HG03064 (cell line): ENCODE data around the gene DLG2.

Experiments
- ATAC-seq: cut with Tn5 transposase; IDR thresholded peaks from one replicate; pipeline ENCODE4 v1.9.1; 2021; ENCODE audit warnings: low read depth; ENCODE audit not compliant: unreplicated experiment

DLG2 gene

DNA sequence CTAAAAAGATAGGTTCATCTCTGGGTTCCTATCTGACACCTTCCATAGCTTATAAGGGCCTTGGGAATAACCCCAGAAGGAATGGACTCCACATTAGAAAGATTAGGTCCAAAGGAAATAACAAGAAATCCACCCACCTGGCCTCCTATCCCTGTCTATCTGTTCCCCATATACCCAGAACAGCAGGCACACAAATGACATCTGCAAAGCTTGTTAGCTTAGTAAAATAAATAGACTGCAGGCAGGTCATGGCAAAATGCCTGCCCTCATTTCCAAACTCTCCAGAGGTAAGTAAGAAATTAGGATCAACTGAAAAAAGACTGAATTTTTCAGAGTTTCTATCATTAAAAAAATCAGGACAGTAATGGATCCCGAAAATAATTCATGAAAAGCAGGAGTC, 489.5 kb downstream of the DLG2 start:
- ATAC-seq, result no peak

- no peak for ATAC-seq
These were observed 493.5 kb downstream of the DLG2 start for GRCh38 chr11:85133636-85134035.

DNA sequence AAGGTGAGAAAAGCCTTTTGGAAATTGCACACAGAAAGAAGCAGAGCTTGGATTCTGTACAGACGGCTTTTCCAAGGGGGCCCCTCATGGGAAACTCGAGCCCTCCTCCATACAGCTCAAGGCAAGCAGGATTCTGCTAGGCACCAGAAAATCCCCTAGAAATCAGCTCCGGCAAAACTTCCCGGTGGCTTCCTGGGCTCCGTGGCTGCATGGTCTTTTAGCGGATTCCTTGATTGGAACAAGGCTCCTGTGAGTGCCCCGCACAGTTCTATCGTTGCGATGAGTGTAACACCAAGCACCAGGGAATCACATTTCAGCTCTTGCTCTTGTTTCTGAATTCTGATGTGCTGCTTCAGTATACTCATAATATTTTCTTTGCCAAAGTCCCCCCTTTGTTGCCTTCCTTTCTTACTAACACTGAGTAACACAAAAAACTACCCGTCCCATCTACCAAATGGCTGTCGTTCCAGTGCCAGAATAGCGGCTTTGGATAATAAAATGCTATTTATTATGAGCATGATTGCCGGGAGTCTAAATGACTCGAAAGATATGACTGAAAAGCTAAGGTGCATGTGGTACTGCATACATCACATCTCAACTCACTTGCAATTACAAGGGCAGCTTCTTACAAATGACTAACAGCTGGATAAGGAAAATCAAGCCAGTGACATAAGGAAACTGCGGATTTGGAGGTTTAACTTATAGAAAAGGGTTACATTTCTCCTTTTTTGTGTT, 494.1 kb downstream of the DLG2 start:
- ATAC-seq, result no peak

DNA sequence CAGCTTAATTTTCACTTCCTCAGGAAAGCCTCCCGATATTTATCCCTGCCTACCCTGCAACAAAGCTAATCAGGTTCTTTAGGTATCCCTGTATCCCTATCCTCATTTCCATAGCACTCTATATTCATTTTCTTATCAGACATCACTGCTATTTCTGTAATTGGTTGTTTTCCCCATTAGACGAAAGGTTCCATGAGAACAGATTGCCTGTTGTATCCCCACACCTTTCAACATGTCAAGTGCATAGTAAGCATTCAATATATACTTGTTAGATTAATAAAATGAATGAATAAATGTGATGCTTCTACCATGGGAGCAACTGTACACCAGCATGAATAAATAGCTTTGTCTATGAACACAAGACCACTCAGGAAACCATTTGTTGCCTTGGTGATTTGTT, 499.8 kb downstream of the DLG2 start:
- no peak for ATAC-seq

- ATAC-seq, result peak; percentile 92
These were observed 503.4 kb downstream of the DLG2 start for GRCh38 chr11:85123752-85124231.

DNA sequence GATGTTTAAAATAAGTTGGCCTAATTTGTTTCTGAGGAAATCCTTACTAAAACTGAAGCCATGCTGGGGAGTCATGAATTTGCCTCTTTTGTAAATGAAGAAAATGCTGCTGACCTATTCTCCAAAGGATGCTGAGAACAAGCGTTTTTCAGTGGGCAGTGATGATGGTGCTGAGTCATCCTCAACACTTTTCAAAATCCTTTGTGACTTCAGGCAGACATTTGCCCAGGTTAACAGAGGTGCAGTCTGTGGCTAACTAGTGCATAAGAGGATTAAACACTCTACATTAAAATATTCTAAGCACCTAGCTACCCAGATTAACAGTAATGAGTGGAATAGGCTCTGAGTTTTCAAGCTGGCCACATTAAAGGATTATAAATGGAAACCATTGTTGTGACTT, 509.0 kb downstream of the DLG2 start:
- no peak for ATAC-seq

- ATAC-seq, result no peak
These were observed 511.3 kb downstream of the DLG2 start for GRCh38 chr11:85115798-85116197.

DNA sequence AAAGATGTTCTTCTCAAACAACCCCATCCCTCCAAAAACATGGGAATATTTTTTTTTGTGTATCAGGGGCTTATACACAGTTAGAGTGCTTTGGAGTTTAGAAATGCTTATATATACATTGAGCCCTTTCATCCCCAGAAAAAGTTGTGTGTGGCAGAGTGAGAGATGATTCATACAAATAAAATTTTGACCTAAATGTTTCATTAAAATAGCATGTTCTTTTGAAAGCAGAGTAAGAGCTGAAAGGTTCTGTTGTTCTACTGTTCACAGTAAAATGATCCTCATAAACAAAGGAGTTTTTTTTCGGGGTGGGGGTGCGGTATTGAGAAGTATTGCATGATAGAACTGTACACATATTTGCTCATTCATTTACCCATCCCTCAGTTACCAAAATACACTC, 512.4 kb downstream of the DLG2 start:
- no peak for ATAC-seq

DNA sequence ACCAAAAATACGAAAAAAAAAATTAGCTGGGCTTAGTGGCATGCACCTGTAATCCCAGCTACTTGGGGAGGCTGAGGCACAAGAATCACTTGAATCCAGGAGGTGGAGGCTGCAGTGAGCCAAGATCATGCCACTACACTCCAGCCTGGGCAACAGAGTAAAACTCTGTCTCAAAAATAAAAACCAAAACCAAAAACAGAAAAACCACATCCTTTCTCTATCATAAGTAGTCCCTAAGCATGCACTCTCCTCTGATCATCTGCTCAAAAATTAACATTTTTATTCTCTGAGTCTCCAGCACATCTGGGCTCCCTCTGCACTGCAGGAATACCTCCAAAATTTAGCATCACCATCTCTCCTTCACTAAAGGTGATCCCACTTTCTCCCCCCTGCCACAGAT, 516.9 kb downstream of the DLG2 start:
- peak; percentile 94 for ATAC-seq

GRCh38 chr11:85109141-85109540, 518.0 kb downstream of the DLG2 start:
- ATAC-seq, result peak; percentile 79

GRCh38 chr11:85105868-85106267, 521.3 kb downstream of the DLG2 start:
- ATAC-seq, result no peak

- no peak for ATAC-seq
These were observed 527.6 kb downstream of the DLG2 start for GRCh38 chr11:85099522-85099921.

GRCh38 chr11:85098996-85099395, 528.1 kb downstream of the DLG2 start:
- no peak for ATAC-seq

GRCh38 chr11:85096939-85097338, 530.2 kb downstream of the DLG2 start:
- no peak for ATAC-seq

- no peak for ATAC-seq
These were observed 531.9 kb downstream of the DLG2 start for GRCh38 chr11:85095239-85095638.

DNA sequence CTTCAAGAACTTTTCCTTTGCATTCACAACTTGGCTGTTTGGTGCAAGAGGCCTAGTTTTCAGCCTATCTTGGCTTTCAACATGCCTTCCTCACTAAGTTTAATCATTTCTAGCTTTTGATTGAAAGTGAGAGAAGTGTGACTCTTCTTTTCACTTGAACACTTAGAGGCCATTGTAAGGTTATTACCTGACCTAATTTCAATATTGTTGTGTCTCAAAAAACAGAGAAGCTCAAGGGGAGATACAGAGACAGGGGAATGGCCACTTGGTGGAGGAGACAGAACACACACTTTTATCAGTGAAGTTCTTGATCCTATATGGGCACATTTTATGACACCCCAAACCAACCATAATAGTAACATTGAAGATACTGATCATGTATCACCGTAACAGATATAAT, 532.3 kb downstream of the DLG2 start:
- no peak for ATAC-seq

DNA sequence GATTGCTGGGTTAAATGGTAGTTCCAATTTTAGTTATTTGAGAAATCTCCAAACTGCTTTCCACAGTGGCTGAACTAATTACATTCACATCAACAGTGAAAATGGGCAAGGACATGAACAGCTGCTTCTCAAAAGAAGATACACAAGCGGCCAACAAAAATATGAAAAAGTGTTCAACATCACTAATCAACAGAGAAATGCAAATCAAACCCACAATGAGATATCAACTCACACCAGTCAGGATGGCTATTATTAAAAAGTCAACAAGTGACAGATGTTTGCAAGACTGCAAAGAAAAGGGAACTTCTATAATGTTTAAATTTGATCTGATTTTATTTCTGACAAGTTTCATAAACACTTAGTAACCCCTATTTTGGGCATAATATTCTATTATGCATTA, 537.5 kb downstream of the DLG2 start:
- no peak for ATAC-seq

- ATAC-seq, result no peak
These were observed 538.9 kb downstream of the DLG2 start for GRCh38 chr11:85088286-85088685.

DNA sequence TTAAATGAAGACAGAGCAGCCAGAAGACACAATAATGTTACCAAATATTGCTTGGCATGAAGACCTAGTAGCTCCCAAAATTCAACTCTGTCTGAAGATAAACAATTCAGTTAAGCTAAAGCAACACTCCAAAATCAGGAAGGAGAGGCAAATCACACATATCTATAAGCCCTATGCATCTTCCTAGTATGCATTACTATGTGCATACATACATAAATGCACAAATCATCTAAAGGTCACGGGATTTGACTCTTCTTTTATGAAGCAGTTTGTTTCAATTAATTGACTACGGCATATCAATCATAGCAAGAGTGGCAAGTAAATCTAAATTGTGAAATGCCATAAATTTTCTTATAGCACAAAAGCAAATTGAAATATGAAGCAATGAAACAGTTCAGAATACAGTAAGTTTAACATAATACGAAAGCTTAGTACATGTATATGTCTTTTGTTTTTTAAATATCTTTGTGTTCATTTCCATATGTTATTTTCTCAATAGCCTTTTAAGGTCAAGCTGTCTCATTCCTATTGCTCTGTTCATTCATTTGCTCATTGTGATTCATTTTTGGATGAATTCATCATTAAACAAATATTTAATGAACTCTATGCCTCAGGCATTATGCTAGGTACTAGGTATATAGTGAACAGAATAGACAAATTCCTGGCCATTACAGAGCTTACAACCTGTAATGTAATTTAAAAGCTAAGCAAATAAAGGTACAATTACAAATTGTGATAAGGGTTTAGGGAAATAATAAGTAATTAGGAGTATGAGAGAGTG, 540.5 kb downstream of the DLG2 start:
- no peak for ATAC-seq

- ATAC-seq, result no peak
These were observed 550.4 kb downstream of the DLG2 start for GRCh38 chr11:85076535-85077330.

DNA sequence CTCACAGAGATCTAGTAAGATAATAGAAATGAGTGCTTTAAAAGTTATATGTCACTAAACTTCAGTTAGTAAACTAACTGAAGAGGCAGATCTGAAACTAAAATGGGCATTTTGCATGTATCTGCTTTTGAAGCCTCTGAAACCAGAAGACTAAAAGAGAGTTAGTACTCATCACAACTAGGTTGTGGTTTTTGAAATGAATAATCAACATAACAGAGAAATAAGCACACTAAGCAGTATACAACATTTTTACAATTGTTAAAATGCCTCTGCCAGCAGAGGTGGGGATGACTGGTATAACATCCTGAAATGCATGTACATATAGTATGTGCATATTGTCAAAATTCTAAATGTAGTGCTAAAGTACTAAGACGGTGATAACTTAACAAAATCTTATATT, 564.5 kb downstream of the DLG2 start:
- peak; percentile 100 for ATAC-seq
